Chondrocyte (in vitro differentiated cells): ENCODE results near the gene SPC25. TPM values are rescaled to one million over a fixed set of nuclear protein-coding genes. Genes with fewer than 3 reads are reported as not detected.

Experiments
- DNase-seq: peaks from one replicate; pipeline ENCODE4 v3.0.0; 2021; ENCODE audit warnings: mixed read lengths, low spot score
- H3K27ac Mint-ChIP-seq: one replicate; pipeline ENCODE4 v1.8.0; 2021; ENCODE audit warnings: mild to moderate bottlenecking, moderate library complexity, mixed read lengths; ENCODE audit not compliant: unreplicated experiment
- H3K27me3 Mint-ChIP-seq: 2 replicates; pipeline ENCODE4 v1.8.0; 2021; ENCODE audit warnings: low read depth, mixed read lengths
- H3K36me3 Mint-ChIP-seq: 2 replicates; pipeline ENCODE4 v1.8.0; 2021; ENCODE audit warnings: low read depth, mixed read lengths
- H3K4me1 Mint-ChIP-seq: 2 replicates; pipeline ENCODE4 v1.8.0; 2021; ENCODE audit warnings: low read depth, mild to moderate bottlenecking, mixed read lengths
- H3K4me3 Mint-ChIP-seq: one replicate; pipeline ENCODE4 v1.8.0; 2021; ENCODE audit warnings: mild to moderate bottlenecking, moderate library complexity, mixed read lengths; ENCODE audit not compliant: unreplicated experiment
- H3K9me3 Mint-ChIP-seq: 2 replicates; pipeline ENCODE4 v1.8.0; 2021; ENCODE audit warnings: low read depth, mixed read lengths
- total RNA-seq: library from RNA; stranded (reverse); gene quantifications from 3 replicates; pipeline ENCODE4 v1.2.1, GENCODE V29; 2021
- TF ChIP-seq, protein P1 (sequence below): fragments of 200-600 bp; sonication (generic); IDR thresholded peaks from 2 replicates; pipeline ENCODE4 v1.5.0; 2021; ENCODE audit warnings: antibody characterized with exemption, mild to moderate bottlenecking, moderate library complexity

Gene SPC25
- total RNA-seq, 1 donor from 2014 or later, result 2.8 TPM

GRCh38 chr2:168910330-168910729, 20.1 kb upstream of the SPC25 start:
- Mint-ChIP-seq H3K4me1 (peaks cover 5% of the 10 kb centered on the region), H3K9me3 (no peaks in the 10 kb centered on the region), H3K27ac (no peak overlapping the region), H3K36me3 (no peaks in the 10 kb centered on the region), H3K4me3 (no peak overlapping the region), H3K27me3 (peaks cover 21% of the 10 kb centered on the region)
- no peak for DNase-seq
- TF ChIP-seq, protein P1, sequence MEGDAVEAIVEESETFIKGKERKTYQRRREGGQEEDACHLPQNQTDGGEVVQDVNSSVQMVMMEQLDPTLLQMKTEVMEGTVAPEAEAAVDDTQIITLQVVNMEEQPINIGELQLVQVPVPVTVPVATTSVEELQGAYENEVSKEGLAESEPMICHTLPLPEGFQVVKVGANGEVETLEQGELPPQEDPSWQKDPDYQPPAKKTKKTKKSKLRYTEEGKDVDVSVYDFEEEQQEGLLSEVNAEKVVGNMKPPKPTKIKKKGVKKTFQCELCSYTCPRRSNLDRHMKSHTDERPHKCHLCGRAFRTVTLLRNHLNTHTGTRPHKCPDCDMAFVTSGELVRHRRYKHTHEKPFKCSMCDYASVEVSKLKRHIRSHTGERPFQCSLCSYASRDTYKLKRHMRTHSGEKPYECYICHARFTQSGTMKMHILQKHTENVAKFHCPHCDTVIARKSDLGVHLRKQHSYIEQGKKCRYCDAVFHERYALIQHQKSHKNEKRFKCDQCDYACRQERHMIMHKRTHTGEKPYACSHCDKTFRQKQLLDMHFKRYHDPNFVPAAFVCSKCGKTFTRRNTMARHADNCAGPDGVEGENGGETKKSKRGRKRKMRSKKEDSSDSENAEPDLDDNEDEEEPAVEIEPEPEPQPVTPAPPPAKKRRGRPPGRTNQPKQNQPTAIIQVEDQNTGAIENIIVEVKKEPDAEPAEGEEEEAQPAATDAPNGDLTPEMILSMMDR, result no peak

- no peak for DNase-seq
- H3K36me3 Mint-ChIP-seq, result no peaks in the 10 kb centered on the region
- TF ChIP-seq, protein P1, result no peak
- no peak overlapping the region for H3K4me3 Mint-ChIP-seq
- no peak overlapping the region for H3K27ac Mint-ChIP-seq
- peaks cover 26% of the 10 kb centered on the region for H3K27me3 Mint-ChIP-seq
- peaks cover 5% of the 10 kb centered on the region for H3K4me1 Mint-ChIP-seq
- H3K9me3 Mint-ChIP-seq, result no peaks in the 10 kb centered on the region
Observed at GRCh38 chr2:168907940-168908662, 17.9 kb upstream of the SPC25 start.

GRCh38 chr2:168904358-168904757, 14.1 kb upstream of the SPC25 start:
- TF ChIP-seq, protein P1, result no peak
- Mint-ChIP-seq H3K4me1 (no peaks in the 10 kb centered on the region), H3K9me3 (no peaks in the 10 kb centered on the region), H3K27ac (no peak overlapping the region), H3K36me3 (no peaks in the 10 kb centered on the region), H3K4me3 (no peak overlapping the region), H3K27me3 (peaks cover 8% of the 10 kb centered on the region)
- DNase-seq, result no peak

- Mint-ChIP-seq H3K4me1 (no peaks in the 10 kb centered on the region), H3K27ac (no peak overlapping the region), H3K36me3 (no peaks in the 10 kb centered on the region), H3K4me3 (no peak overlapping the region), H3K9me3 (no peaks in the 10 kb centered on the region), H3K27me3 (peaks cover 8% of the 10 kb centered on the region)
- no peak for DNase-seq
- TF ChIP-seq, protein P1, result no peak
Observed at GRCh38 chr2:168903888-168904287, 13.7 kb upstream of the SPC25 start.

GRCh38 chr2:168901003-168901402, 10.8 kb upstream of the SPC25 start, which contains the start of gene G6PC2:
Gene G6PC2, plus strand, starts transcription at chr2:168901291. Its CDS starts 41 bp downstream, at chr2:168901332.
- no peaks in the 10 kb centered on the region for H3K36me3 Mint-ChIP-seq
- DNase-seq, result no peak
- no peaks in the 10 kb centered on the region for H3K4me1 Mint-ChIP-seq
- TF ChIP-seq, protein P1, result no peak
- H3K4me3 Mint-ChIP-seq, result no peak within 1 kb of the TSS
- peaks cover 8% of the 10 kb centered on the region for H3K27me3 Mint-ChIP-seq
- no peak within 1 kb of the TSS for H3K27ac Mint-ChIP-seq
- H3K9me3 Mint-ChIP-seq, result no peaks in the 10 kb centered on the region
